GM06990 (cell line): ENCODE measurements around the gene LRMDA.

Source experiments
- DNase-seq: peaks from one replicate; pipeline ENCODE4 v3.0.0-alpha.2; 2011; ENCODE audit not compliant: insufficient read length; ENCODE audit errors: extremely low read depth
- H3K27me3 ChIP-seq: replicated peaks from 2 replicates; pipeline ENCODE4 v1.6.0; 2011; ENCODE audit warnings: low read length; ENCODE audit not compliant: control insufficient read depth, insufficient read depth
- H3K36me3 ChIP-seq: 2 replicates; pipeline ENCODE4 v1.5.1; 2011; ENCODE audit warnings: low read length; ENCODE audit not compliant: control insufficient read depth, insufficient read depth
- H3K4me3 ChIP-seq: replicated peaks from 2 replicates; pipeline ENCODE4 v1.5.1; 2011; ENCODE audit warnings: low read depth, mild to moderate bottlenecking, control low read depth, low read length
- CTCF ChIP-seq: IDR thresholded peaks from 2 replicates; pipeline ENCODE4 v1.5.1; 2011; ENCODE audit warnings: low read length, control low read depth, mild to moderate bottlenecking, inconsistent platforms; ENCODE audit not compliant: insufficient read depth, poor library complexity, severe bottlenecking

The LRMDA gene

GRCh38 chr10:76036962-76037361 is 605.5 kb downstream of the LRMDA start:
- no peak overlapping the region for H3K4me3 ChIP-seq
- DNase-seq: no peak
- no peaks in the 10 kb centered on the region for H3K27me3 ChIP-seq
- no peak for TF ChIP-seq CTCF
- no peaks in the 10 kb centered on the region for H3K36me3 ChIP-seq

- Histone ChIP-seq H3K36me3 (no peaks in the 10 kb centered on the region), H3K4me3 (no peak overlapping the region), H3K27me3 (no peaks in the 10 kb centered on the region)
- no peak for TF ChIP-seq CTCF
- DNase-seq: no peak
These were observed 606.2 kb downstream of the LRMDA start for GRCh38 chr10:76037531-76038155.

GRCh38 chr10:76038696-76039095 is 607.3 kb downstream of the LRMDA start:
- no peak for DNase-seq
- no peak for TF ChIP-seq CTCF
- Histone ChIP-seq H3K4me3 (no peak overlapping the region), H3K36me3 (no peaks in the 10 kb centered on the region), H3K27me3 (no peaks in the 10 kb centered on the region)

GRCh38 chr10:76040107-76040829 is 608.8 kb downstream of the LRMDA start:
- DNase-seq: no peak
- H3K36me3 ChIP-seq: no peaks in the 10 kb centered on the region
- no peaks in the 10 kb centered on the region for H3K27me3 ChIP-seq
- H3K4me3 ChIP-seq: no peak overlapping the region
- no peak for TF ChIP-seq CTCF

GRCh38 chr10:76040830-76041220 is 609.4 kb downstream of the LRMDA start:
- no peak for TF ChIP-seq CTCF
- no peaks in the 10 kb centered on the region for H3K36me3 ChIP-seq
- H3K27me3 ChIP-seq: no peaks in the 10 kb centered on the region
- DNase-seq: no peak
- no peak overlapping the region for H3K4me3 ChIP-seq
